Measurements from ENCODE around the gene BPGM.

Gene BPGM

DNA sequence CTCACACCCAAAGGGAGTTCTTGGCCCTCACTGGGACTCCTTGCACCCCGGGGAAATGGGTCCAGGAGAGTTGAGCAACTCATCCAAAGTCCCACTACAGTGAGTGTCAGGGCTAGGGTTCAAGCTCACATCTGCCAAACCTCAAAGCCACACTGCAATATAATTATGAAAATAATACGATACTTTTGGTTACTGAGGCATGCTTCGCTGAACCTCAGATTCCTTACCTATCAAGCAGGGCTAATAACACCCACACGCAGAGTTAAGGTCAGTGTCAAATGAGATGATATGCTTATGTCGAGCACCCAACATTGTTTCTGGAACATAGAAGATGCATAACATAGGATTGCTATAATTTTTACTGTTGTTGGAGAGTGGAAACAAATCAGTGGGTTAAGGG, 58.2 kb downstream of the BPGM start:
- H3K9me3 ChIP-seq (ENCODE audit: control insufficient read depth, insufficient read depth, low read length): no peaks in the 10 kb centered on the region
- WGBS (ENCODE audit: insufficient coverage, insufficient read length): no CpG with 5 or more reads among the region's 5 CpGs
- H3K36me3 ChIP-seq (ENCODE audit: control insufficient read depth, insufficient read depth, low read length): no peaks in the 10 kb centered on the region
- no peaks in the 10 kb centered on the region for H3K4me1 ChIP-seq (ENCODE audit: control insufficient read depth, insufficient read depth, low read length)
- no peak for DNase-seq (ENCODE audit: low read depth, low spot score)
- no peaks in the 10 kb centered on the region for H3K27me3 ChIP-seq (ENCODE audit: control insufficient read depth, insufficient read depth, low read length)
- H3K4me3 ChIP-seq (ENCODE audit: low read length): no peak overlapping the region
- H3K27ac ChIP-seq (ENCODE audit: low read length): no peak overlapping the region

DNA sequence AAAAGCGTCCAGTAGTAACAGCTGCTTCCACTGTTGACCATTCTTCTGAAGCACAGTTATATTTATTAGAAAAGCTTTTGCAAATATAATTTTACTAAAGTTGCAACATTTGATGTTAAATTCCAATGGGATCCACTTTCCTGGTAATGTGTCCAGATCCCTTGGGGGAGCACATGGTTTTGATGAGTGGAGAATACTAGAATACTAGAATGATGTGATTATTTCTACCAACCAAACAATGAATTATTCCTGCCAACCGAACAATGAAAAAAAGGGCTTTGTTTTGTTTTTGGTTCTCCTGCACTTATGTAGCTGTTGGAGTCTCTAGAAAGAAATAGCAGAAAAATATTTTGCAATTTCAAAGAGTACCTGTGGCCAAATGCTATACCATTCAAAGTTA, 59.1 kb downstream of the BPGM start:
- Histone ChIP-seq H3K4me1 (ENCODE audit: control insufficient read depth, insufficient read depth, low read length) (0 out of 2 replicates have a peak, but pooled peaks cover 2% of the 10 kb centered on the region), H3K9me3 (ENCODE audit: control insufficient read depth, insufficient read depth, low read length) (no peaks in the 10 kb centered on the region), H3K4me3 (ENCODE audit: low read length) (no peak overlapping the region), H3K27ac (ENCODE audit: low read length) (no peak overlapping the region), H3K27me3 (ENCODE audit: control insufficient read depth, insufficient read depth, low read length) (no peaks in the 10 kb centered on the region), H3K36me3 (ENCODE audit: control insufficient read depth, insufficient read depth, low read length) (no peaks in the 10 kb centered on the region)
- no CpG with 5 or more reads among the region's 2 CpGs for WGBS (ENCODE audit: insufficient coverage, insufficient read length)
- DNase-seq (ENCODE audit: low read depth, low spot score): no peak

DNA sequence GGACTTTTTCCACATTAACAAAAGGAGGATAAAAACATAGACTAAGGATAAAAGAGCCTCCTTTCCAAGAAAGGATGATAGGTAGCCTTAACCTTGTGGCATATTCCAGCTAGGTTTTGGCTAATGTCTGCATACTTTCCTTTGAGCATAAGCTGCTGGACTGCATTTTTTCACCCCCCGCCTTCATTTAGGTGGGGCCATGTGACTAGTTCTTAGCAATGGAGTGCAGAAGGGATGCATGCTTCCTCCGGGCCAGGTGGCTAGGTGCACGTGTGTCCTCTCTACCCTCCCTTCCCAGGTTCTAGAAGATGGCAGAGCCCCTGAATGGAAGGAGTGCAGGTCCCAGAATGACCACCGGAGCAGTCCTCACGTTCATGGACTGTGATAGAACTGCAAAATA, 59.8 kb downstream of the BPGM start:
- no peaks in the 10 kb centered on the region for H3K9me3 ChIP-seq (ENCODE audit: control insufficient read depth, insufficient read depth, low read length)
- DNase-seq (ENCODE audit: low read depth, low spot score): no peak
- H3K4me1 ChIP-seq (ENCODE audit: control insufficient read depth, insufficient read depth, low read length): 0 out of 2 replicates have a peak, but pooled peaks cover 2% of the 10 kb centered on the region
- H3K27me3 ChIP-seq (ENCODE audit: control insufficient read depth, insufficient read depth, low read length): no peaks in the 10 kb centered on the region
- H3K27ac ChIP-seq (ENCODE audit: low read length): no peak overlapping the region
- no peak overlapping the region for H3K4me3 ChIP-seq (ENCODE audit: low read length)
- no CpG with 5 or more reads among the region's 5 CpGs for WGBS (ENCODE audit: insufficient coverage, insufficient read length)
- no peaks in the 10 kb centered on the region for H3K36me3 ChIP-seq (ENCODE audit: control insufficient read depth, insufficient read depth, low read length)

DNA sequence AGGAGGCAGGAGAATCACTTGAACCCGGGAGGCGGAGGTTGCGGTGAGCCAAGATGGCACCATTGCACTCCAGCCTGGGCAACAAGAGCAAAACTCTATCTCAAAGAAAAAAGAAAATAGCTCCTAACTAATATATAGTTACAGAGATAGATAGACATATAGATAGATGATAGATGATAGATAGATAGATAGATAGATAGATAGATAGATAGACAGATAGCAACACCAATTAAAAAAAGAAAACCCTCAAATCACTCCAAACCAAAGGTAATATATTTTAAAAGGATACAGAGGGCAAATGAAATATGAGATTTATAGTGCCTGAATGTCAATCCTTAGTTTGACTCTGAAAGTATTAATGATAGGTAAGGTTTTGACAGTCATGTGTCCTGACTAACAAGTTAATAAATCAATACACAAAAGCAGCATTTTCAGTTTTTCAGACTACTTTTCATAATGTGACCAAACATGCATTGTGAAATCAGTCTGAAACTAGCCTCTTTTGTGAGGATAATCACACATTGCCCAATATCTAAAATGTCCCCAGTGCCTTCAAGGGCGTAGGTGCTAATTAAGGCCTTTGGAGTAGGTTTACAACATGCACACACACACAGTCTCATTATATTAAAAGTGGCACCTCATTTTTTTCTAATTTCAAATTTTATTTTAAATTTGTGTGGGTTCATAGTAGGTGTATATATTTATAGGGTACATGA, 61.2 kb downstream of the BPGM start:
- H3K4me1 ChIP-seq (ENCODE audit: control insufficient read depth, insufficient read depth, low read length): 0 out of 2 replicates have a peak, but pooled peaks cover 2% of the 10 kb centered on the region
- H3K27me3 ChIP-seq (ENCODE audit: control insufficient read depth, insufficient read depth, low read length): no peaks in the 10 kb centered on the region
- H3K27ac ChIP-seq (ENCODE audit: low read length): no peak overlapping the region

DNA sequence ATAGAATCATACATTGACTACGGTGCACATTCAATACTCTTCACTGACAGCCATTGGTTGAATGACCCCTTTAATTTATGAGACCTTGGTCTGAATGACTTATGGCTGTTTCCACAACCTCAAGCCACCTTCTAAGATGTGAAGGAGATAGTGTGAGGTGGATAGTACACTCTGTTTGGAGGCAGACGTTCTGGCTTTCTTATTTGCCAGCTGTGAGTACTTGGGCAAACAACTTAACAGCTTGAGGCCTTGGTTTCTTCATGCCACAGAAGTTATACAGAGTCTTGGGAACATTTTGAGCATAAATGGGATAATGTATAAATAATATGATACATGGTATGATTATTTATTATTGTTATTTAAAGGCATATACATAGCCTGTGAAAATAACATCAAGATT, 62.0 kb downstream of the BPGM start:
- Histone ChIP-seq H3K9me3 (ENCODE audit: control insufficient read depth, insufficient read depth, low read length) (no peaks in the 10 kb centered on the region), H3K4me1 (ENCODE audit: control insufficient read depth, insufficient read depth, low read length) (0 out of 2 replicates have a peak, but pooled peaks cover 2% of the 10 kb centered on the region), H3K36me3 (ENCODE audit: control insufficient read depth, insufficient read depth, low read length) (no peaks in the 10 kb centered on the region), H3K27ac (ENCODE audit: low read length) (no peak overlapping the region), H3K27me3 (ENCODE audit: control insufficient read depth, insufficient read depth, low read length) (no peaks in the 10 kb centered on the region), H3K4me3 (ENCODE audit: low read length) (no peak overlapping the region)
- DNase-seq (ENCODE audit: low read depth, low spot score): no peak
- no CpG with 5 or more reads among the region's 2 CpGs for WGBS (ENCODE audit: insufficient coverage, insufficient read length)

More for the DNA sequence above, 61.2 kb downstream of the BPGM start:
- H3K4me3 ChIP-seq (ENCODE audit: low read length): no peak overlapping the region
- DNase-seq (ENCODE audit: low read depth, low spot score): no peak
- no peaks in the 10 kb centered on the region for H3K36me3 ChIP-seq (ENCODE audit: control insufficient read depth, insufficient read depth, low read length)
- WGBS (ENCODE audit: insufficient coverage, insufficient read length): no CpG with 5 or more reads among the region's 4 CpGs
- H3K9me3 ChIP-seq (ENCODE audit: control insufficient read depth, insufficient read depth, low read length): no peaks in the 10 kb centered on the region

DNA sequence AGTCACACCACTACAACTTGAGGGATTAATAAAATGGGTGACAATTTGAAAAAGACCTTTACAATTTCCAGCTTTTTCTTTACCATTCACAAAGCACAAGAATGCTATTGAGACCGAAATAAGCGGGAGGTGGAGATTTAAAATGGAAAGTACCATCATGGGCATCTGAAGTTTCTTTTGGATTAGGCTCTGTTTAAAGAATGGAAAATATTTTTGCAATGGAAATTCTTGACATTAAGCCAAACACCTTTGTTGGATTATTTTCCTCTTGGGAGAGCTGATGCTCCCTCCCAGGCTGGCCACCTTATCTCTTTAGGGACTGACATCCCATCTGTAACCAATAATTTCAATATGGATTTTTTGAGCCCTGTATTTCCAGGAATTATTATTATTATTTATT, 62.5 kb downstream of the BPGM start:
- Histone ChIP-seq H3K27ac (ENCODE audit: low read length) (no peak overlapping the region), H3K27me3 (ENCODE audit: control insufficient read depth, insufficient read depth, low read length) (no peaks in the 10 kb centered on the region), H3K4me3 (ENCODE audit: low read length) (no peak overlapping the region), H3K36me3 (ENCODE audit: control insufficient read depth, insufficient read depth, low read length) (no peaks in the 10 kb centered on the region), H3K4me1 (ENCODE audit: control insufficient read depth, insufficient read depth, low read length) (0 out of 2 replicates have a peak, but pooled peaks cover 2% of the 10 kb centered on the region), H3K9me3 (ENCODE audit: control insufficient read depth, insufficient read depth, low read length) (no peaks in the 10 kb centered on the region)
- no CpG with 5 or more reads among the region's 2 CpGs for WGBS (ENCODE audit: insufficient coverage, insufficient read length)
- no peak for DNase-seq (ENCODE audit: low read depth, low spot score)

DNA sequence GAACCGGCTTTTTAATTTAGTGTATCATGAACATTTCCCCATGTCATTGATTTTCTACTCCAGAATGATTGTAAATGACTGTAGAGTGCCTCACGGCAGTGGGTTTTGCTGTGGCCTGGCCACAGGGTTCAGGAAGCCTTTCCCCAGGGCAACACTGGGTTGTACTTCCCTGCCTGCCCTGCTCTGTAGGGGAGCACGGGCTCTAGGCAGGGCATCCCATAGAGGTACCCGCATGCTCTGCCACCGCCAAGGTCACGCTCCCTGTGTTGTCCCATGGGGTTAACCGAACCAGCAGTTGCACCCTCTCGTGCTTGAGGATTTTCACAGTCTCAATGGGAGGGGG, 63.8 kb downstream of the BPGM start:
- Histone ChIP-seq H3K27ac (ENCODE audit: low read length) (no peak overlapping the region), H3K4me3 (ENCODE audit: low read length) (no peak overlapping the region), H3K4me1 (ENCODE audit: control insufficient read depth, insufficient read depth, low read length) (0 out of 2 replicates have a peak, but pooled peaks cover 2% of the 10 kb centered on the region), H3K36me3 (ENCODE audit: control insufficient read depth, insufficient read depth, low read length) (no peaks in the 10 kb centered on the region), H3K27me3 (ENCODE audit: control insufficient read depth, insufficient read depth, low read length) (no peaks in the 10 kb centered on the region), H3K9me3 (ENCODE audit: control insufficient read depth, insufficient read depth, low read length) (no peaks in the 10 kb centered on the region)
- no CpG with 5 or more reads among the region's 8 CpGs for WGBS (ENCODE audit: insufficient coverage, insufficient read length)
- DNase-seq (ENCODE audit: low read depth, low spot score): no peak

DNA sequence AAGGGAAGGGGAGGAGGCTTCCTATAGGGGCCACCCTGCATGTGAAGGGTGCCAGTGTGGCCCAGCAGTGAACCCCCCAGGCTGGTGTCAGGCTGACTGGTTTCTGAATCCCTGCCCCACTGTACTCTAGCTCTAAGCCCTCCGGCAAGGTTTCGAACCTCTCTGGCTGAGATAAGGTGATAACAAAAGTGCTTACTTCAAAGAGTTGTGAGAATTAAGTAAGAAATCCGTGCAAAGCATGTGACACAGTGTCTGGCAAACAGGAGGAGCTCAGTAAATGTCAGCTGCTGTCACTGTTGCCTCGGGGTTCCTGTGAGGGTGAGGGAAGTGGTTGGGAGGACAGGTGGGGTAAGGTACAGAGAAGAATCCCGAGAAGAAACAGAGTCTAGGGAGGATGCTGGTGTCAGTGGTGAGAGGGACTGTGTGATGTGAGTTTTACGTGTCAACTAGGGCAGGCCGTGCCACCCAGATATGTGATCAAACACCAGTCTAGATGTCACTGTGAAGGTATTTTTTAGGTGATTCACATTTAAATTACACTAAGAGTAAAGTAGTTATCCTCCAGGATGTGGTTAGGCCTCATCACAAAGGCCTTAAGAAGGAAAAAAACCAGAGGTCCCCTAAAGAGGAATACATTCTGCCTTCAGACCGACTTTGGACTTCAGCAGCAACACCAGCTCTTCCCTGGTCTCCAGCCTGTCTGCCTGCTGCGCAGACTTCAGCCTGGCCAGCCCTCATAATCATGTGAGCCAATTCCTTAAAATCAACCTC, 64.4 kb downstream of the BPGM start:
- Histone ChIP-seq H3K4me3 (ENCODE audit: low read length) (no peak overlapping the region), H3K9me3 (ENCODE audit: control insufficient read depth, insufficient read depth, low read length) (no peaks in the 10 kb centered on the region), H3K4me1 (ENCODE audit: control insufficient read depth, insufficient read depth, low read length) (0 out of 2 replicates have a peak, but pooled peaks cover 2% of the 10 kb centered on the region), H3K36me3 (ENCODE audit: control insufficient read depth, insufficient read depth, low read length) (no peaks in the 10 kb centered on the region), H3K27me3 (ENCODE audit: control insufficient read depth, insufficient read depth, low read length) (no peaks in the 10 kb centered on the region), H3K27ac (ENCODE audit: low read length) (no peak overlapping the region)
- no peak for DNase-seq (ENCODE audit: low read depth, low spot score)
- no CpG with 5 or more reads among the region's 9 CpGs for WGBS (ENCODE audit: insufficient coverage, insufficient read length)

DNA sequence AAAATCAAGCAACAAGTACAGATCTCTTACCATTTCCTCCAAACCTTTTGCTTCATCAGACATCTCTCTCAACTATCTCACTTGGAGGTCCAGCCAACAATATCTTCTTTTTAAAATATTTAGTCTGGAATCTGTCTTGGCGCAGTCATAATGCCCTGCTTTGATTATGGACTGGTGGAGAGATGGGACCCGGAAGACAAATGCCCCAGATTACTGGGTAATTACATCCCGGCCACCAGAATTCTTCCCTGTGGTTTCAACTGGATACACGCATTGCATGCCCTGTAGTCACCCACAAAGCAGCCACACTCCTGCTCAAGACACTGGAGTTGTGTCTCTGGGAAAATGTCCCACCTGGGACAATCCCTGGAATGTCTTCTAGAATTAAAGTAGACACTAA, 65.5 kb downstream of the BPGM start:
- no peaks in the 10 kb centered on the region for H3K36me3 ChIP-seq (ENCODE audit: control insufficient read depth, insufficient read depth, low read length)
- 0 out of 2 replicates have a peak, but pooled peaks cover 2% of the 10 kb centered on the region for H3K4me1 ChIP-seq (ENCODE audit: control insufficient read depth, insufficient read depth, low read length)
- WGBS (ENCODE audit: insufficient coverage, insufficient read length): no CpG with 5 or more reads among the region's 4 CpGs

DNA sequence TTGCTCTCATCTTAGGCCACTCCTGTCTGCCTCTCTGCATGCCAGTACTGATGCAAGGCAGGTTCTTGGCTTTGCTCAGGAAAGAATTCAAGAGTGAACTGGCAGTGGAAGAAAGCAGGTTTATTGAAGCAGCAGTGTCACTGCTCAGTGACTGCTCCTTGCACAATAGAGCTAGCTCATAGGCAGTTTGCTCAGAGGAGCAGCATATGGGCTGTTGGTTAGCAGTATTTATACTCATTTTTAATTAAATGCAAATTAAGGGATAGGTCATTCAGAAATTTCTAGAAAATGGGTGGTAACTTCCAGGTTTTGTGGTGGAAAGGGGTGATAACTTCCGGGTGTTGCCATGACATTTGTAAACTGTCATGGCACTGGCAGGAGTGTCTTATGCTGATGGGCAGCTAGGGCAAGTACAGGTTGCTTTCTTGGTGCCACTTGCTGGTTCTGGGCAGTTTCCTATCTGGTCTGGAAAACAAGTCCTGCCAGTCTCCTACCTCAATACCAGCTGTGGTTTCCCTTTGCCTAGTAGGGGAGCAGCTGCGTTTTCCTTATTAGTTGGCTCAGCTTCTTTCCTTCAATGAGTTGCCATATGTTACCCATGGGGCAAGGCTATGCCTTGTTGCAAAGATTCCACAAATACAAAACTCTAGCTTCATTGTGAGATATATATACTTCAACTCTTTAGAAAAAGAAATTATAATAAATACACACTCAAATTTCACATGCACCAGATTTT, 68.0 kb downstream of the BPGM start:
- Histone ChIP-seq H3K9me3 (ENCODE audit: control insufficient read depth, insufficient read depth, low read length) (no peaks in the 10 kb centered on the region), H3K36me3 (ENCODE audit: control insufficient read depth, insufficient read depth, low read length) (no peaks in the 10 kb centered on the region), H3K4me3 (ENCODE audit: low read length) (no peak overlapping the region), H3K27ac (ENCODE audit: low read length) (no peak overlapping the region), H3K27me3 (ENCODE audit: control insufficient read depth, insufficient read depth, low read length) (no peaks in the 10 kb centered on the region), H3K4me1 (ENCODE audit: control insufficient read depth, insufficient read depth, low read length) (0 out of 2 replicates have a peak, but pooled peaks cover 2% of the 10 kb centered on the region)
- WGBS (ENCODE audit: insufficient coverage, insufficient read length): no CpG with 5 or more reads among the region's 2 CpGs
- DNase-seq (ENCODE audit: low read depth, low spot score): no peak

More for the DNA sequence above, 65.5 kb downstream of the BPGM start:
- no peaks in the 10 kb centered on the region for H3K27me3 ChIP-seq (ENCODE audit: control insufficient read depth, insufficient read depth, low read length)
- no peak overlapping the region for H3K4me3 ChIP-seq (ENCODE audit: low read length)
- no peaks in the 10 kb centered on the region for H3K9me3 ChIP-seq (ENCODE audit: control insufficient read depth, insufficient read depth, low read length)
- DNase-seq (ENCODE audit: low read depth, low spot score): no peak
- H3K27ac ChIP-seq (ENCODE audit: low read length): no peak overlapping the region
